Measurements from ENCODE around the gene VPS13D.

Gene VPS13D

DNA sequence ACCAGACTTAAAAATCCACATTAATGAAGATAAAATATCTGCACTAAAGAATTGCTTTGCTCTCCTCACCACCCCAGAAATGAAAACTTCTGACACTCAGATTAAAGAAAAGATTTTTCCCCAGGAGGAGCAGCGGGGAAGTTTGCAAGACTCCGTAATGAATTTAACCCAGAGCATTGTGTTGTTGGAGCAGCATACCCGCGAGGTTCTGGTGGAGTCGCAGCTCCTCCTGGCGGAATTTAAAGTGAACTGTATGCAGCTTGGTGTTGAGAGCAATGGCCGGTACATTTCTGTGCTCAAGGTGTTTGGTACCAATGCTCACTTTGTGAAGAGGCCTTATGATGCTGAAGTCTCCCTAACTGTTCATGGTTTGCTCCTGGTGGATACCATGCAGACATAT lies 46.4 kb downstream of the VPS13D start:
- DNase-seq = peak; percentile 78

DNA sequence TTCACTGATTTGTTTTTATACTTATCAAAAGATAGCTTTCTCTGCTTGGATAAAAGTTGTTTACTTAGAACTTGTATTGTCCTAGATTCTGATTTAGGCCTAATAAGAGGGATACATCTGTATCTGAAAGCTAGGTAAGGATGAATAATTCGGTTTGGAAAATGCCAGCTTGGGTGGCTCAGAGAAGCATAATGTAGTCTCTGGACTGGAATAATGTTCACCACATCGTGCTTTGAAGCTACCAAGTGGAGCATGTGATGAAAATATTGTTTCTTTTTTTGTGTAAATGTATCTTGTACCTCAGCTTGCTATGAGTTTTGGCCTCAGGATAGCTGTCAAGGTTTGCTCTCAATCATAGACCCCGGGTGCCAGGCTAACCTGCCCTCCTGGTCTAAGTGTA lies 49.2 kb downstream of the VPS13D start:
- Histone ChIP-seq H4K8ac (ENCODE audit: low read depth, low read length) (no peak overlapping the region), H3K79me1 (ENCODE audit: low read length) (no peaks in the 10 kb centered on the region), H2AK5ac (ENCODE audit: low read length) (no peak overlapping the region), H3K79me2 (ENCODE audit: control insufficient read depth, insufficient read depth, low read length) (no peaks in the 10 kb centered on the region), H4K5ac (ENCODE audit: low read length) (no peak overlapping the region), H3K27ac (ENCODE audit: low read depth, low read length) (no peak overlapping the region), H3K36me3 (ENCODE audit: control insufficient read depth, insufficient read depth, low read length) (peaks cover 3% of the 10 kb centered on the region), H3K4me3 (ENCODE audit: low read length) (no peak overlapping the region), H3K18ac (ENCODE audit: low read length) (no peak overlapping the region), H3K4me1 (ENCODE audit: control insufficient read depth, low read depth, low read length) (no peaks in the 10 kb centered on the region), H3K4me2 (ENCODE audit: low read length) (no peak overlapping the region), H3K4ac (ENCODE audit: low read depth, low read length) (no peak overlapping the region), H3K23ac (ENCODE audit: low read length) (no peak overlapping the region), H2BK120ac (ENCODE audit: low read depth, low read length) (no peak overlapping the region), H3K9ac (ENCODE audit: low read length) (no peak overlapping the region), H3K56ac (ENCODE audit: low read length) (no peak overlapping the region), H3K27me3 (ENCODE audit: insufficient read depth, low read length, poor library complexity) (no peaks in the 10 kb centered on the region), H2BK5ac (ENCODE audit: low read length) (no peak overlapping the region), H2BK15ac (replicated peaks; ENCODE audit: low read depth) (no peak overlapping the region)
- no peak for DNase-seq
- whole genome bisulfite sequencing (ENCODE audit: extremely low coverage, insufficient coverage, low lambda C conversion rate) = no CpG with 5 or more reads among the region's 3 CpGs

More for the DNA sequence above, 46.4 kb downstream of the VPS13D start:
- H3K36me3 ChIP-seq (ENCODE audit: control insufficient read depth, insufficient read depth, low read length) = peaks cover 6% of the 10 kb centered on the region
- no peak overlapping the region for H3K23ac ChIP-seq (ENCODE audit: low read length)
- H3K27me3 ChIP-seq (ENCODE audit: insufficient read depth, low read length, poor library complexity) = no peaks in the 10 kb centered on the region
- H3K4me2 ChIP-seq (ENCODE audit: low read length) = no peak overlapping the region
- no CpG with 5 or more reads among the region's 7 CpGs for WGBS (ENCODE audit: extremely low coverage, insufficient coverage, low lambda C conversion rate)
- no peak overlapping the region for H3K18ac ChIP-seq (ENCODE audit: low read length)
- no peaks in the 10 kb centered on the region for H3K4me1 ChIP-seq (ENCODE audit: control insufficient read depth, low read depth, low read length)
- H2BK15ac ChIP-seq (replicated peaks; ENCODE audit: low read depth) = no peak overlapping the region
- no peak overlapping the region for H3K56ac ChIP-seq (ENCODE audit: low read length)
- H3K9ac ChIP-seq (ENCODE audit: low read length) = no peak overlapping the region
- H4K5ac ChIP-seq (ENCODE audit: low read length) = no peak overlapping the region
- H3K79me2 ChIP-seq (ENCODE audit: control insufficient read depth, insufficient read depth, low read length) = no peaks in the 10 kb centered on the region
- H3K4ac ChIP-seq (ENCODE audit: low read depth, low read length) = no peak overlapping the region
- no peak overlapping the region for H3K27ac ChIP-seq (ENCODE audit: low read depth, low read length)
- no peak overlapping the region for H2AK5ac ChIP-seq (ENCODE audit: low read length)
- no peak overlapping the region for H2BK120ac ChIP-seq (ENCODE audit: low read depth, low read length)
- H2BK5ac ChIP-seq (ENCODE audit: low read length) = no peak overlapping the region
- H4K8ac ChIP-seq (ENCODE audit: low read depth, low read length) = no peak overlapping the region
- no peak overlapping the region for H3K4me3 ChIP-seq (ENCODE audit: low read length)
- H3K79me1 ChIP-seq (ENCODE audit: low read length) = no peaks in the 10 kb centered on the region

DNA sequence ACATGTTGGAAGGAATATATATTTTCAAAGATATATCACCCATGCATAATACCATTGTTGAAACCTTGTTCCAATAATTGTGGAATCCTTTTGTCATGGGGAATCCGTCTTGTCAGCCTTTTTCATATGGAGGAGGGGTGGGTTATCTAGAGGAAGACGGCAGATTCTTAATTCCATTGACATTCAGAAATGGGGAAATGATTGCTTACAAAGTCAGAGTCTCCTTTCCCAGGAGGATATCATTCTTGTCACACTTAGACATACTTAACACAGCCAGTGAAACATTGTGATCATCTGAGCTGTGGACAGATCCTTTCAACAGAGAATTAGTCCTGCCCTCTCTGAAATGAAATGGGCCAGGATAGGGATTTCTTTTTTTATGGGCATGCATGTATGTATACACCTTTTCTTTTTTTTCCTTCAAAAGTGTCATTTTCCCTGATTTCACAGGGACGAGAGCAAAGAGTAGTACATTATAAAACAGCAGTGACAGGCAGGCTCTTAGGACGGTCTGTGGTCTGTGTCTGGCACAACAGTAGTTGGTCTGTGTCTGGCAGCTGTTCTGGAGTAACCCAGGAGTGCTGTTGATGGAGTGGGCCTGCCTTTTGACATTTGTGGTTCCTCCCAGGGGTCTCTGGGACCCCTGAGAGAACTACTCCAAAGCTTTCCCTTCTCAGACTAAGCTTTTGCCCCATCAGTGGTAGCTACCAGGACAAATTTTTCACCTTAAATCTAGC lies 50.1 kb downstream of the VPS13D start:
- no peak overlapping the region for H2AK5ac ChIP-seq (ENCODE audit: low read length)
- H3K4me3 ChIP-seq (ENCODE audit: low read length) = no peak overlapping the region
- no peak overlapping the region for H3K56ac ChIP-seq (ENCODE audit: low read length)
- H3K23ac ChIP-seq (ENCODE audit: low read length) = no peak overlapping the region
- no peak overlapping the region for H4K8ac ChIP-seq (ENCODE audit: low read depth, low read length)
- no peak overlapping the region for H3K27ac ChIP-seq (ENCODE audit: low read depth, low read length)
- H2BK15ac ChIP-seq (replicated peaks; ENCODE audit: low read depth) = no peak overlapping the region
- H3K18ac ChIP-seq (ENCODE audit: low read length) = no peak overlapping the region
- no peak overlapping the region for H4K5ac ChIP-seq (ENCODE audit: low read length)
- no peak for DNase-seq
- no CpG with 5 or more reads among the region's 4 CpGs for WGBS (ENCODE audit: extremely low coverage, insufficient coverage, low lambda C conversion rate)
- no peaks in the 10 kb centered on the region for H3K79me1 ChIP-seq (ENCODE audit: low read length)
- no peak overlapping the region for H2BK5ac ChIP-seq (ENCODE audit: low read length)
- H3K36me3 ChIP-seq (ENCODE audit: control insufficient read depth, insufficient read depth, low read length) = peaks cover 3% of the 10 kb centered on the region
- no peaks in the 10 kb centered on the region for H3K27me3 ChIP-seq (ENCODE audit: insufficient read depth, low read length, poor library complexity)
- H3K79me2 ChIP-seq (ENCODE audit: control insufficient read depth, insufficient read depth, low read length) = no peaks in the 10 kb centered on the region
- no peaks in the 10 kb centered on the region for H3K4me1 ChIP-seq (ENCODE audit: control insufficient read depth, low read depth, low read length)
- no peak overlapping the region for H3K9ac ChIP-seq (ENCODE audit: low read length)
- no peak overlapping the region for H3K4ac ChIP-seq (ENCODE audit: low read depth, low read length)
- no peak overlapping the region for H2BK120ac ChIP-seq (ENCODE audit: low read depth, low read length)
- no peak overlapping the region for H3K4me2 ChIP-seq (ENCODE audit: low read length)

DNA sequence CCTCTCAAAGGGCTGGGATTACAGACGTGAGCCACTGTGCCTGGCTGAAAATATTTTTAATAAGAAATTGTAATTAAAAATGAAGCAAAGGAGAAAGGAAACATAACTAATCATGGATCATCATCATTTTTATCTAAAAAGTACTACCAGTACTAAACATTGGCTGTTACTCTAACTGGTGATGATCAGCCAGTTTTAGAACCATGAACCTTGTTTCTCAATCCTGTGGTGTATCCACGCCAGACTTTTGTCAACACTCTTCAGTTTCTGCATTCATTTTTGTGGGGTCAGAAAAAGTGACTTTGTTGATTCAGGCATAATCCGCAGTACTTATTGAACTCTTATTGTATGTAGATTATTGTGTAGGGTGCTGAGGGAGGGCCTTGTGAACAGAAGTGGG lies 52.3 kb downstream of the VPS13D start:
- no peak overlapping the region for H3K23ac ChIP-seq (ENCODE audit: low read length)
- H3K9ac ChIP-seq (ENCODE audit: low read length) = no peak overlapping the region
- no peak overlapping the region for H3K4me3 ChIP-seq (ENCODE audit: low read length)
- H3K18ac ChIP-seq (ENCODE audit: low read length) = no peak overlapping the region
- H3K27me3 ChIP-seq (ENCODE audit: insufficient read depth, low read length, poor library complexity) = no peaks in the 10 kb centered on the region
- H3K56ac ChIP-seq (ENCODE audit: low read length) = no peak overlapping the region
- H3K36me3 ChIP-seq (ENCODE audit: control insufficient read depth, insufficient read depth, low read length) = no peaks in the 10 kb centered on the region
- WGBS (ENCODE audit: extremely low coverage, insufficient coverage, low lambda C conversion rate) = no CpG with 5 or more reads among the region's 3 CpGs
- H2BK5ac ChIP-seq (ENCODE audit: low read length) = no peak overlapping the region
- no peak overlapping the region for H4K5ac ChIP-seq (ENCODE audit: low read length)
- H3K4me2 ChIP-seq (ENCODE audit: low read length) = no peak overlapping the region
- H2AK5ac ChIP-seq (ENCODE audit: low read length) = no peak overlapping the region
- no peaks in the 10 kb centered on the region for H3K79me1 ChIP-seq (ENCODE audit: low read length)
- no peak overlapping the region for H2BK120ac ChIP-seq (ENCODE audit: low read depth, low read length)
- no peak overlapping the region for H3K4ac ChIP-seq (ENCODE audit: low read depth, low read length)
- DNase-seq = no peak
- H3K27ac ChIP-seq (ENCODE audit: low read depth, low read length) = no peak overlapping the region
- no peak overlapping the region for H4K8ac ChIP-seq (ENCODE audit: low read depth, low read length)
- no peak overlapping the region for H2BK15ac ChIP-seq (replicated peaks; ENCODE audit: low read depth)
- H3K79me2 ChIP-seq (ENCODE audit: control insufficient read depth, insufficient read depth, low read length) = no peaks in the 10 kb centered on the region
- H3K4me1 ChIP-seq (ENCODE audit: control insufficient read depth, low read depth, low read length) = no peaks in the 10 kb centered on the region

DNA sequence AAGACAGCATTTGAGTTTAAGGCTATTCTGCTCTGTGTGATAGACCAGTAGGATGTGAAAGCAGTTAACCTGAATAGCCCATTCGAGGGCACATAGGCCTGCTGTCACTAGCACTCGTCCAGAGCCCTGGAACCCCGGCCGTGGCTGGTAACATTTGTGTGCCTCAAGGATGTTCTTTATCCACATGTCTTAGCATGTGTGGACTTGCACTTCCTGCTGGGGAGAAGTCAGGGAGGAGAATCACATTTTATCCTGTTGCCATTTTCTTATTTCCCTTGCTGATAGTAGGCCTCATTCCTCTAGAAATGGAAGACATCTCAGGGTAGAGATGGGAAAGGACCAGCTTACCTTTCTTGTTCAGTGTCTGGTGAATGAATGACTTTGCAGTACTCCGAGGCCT lies 54.7 kb downstream of the VPS13D start:
- no peak overlapping the region for H3K18ac ChIP-seq (ENCODE audit: low read length)
- no peak overlapping the region for H3K23ac ChIP-seq (ENCODE audit: low read length)
- H3K4me1 ChIP-seq (ENCODE audit: control insufficient read depth, low read depth, low read length) = no peaks in the 10 kb centered on the region
- no peak overlapping the region for H4K8ac ChIP-seq (ENCODE audit: low read depth, low read length)
- H3K4me3 ChIP-seq (ENCODE audit: low read length) = no peak overlapping the region
- no peak overlapping the region for H3K27ac ChIP-seq (ENCODE audit: low read depth, low read length)
- no peaks in the 10 kb centered on the region for H3K79me2 ChIP-seq (ENCODE audit: control insufficient read depth, insufficient read depth, low read length)
- DNase-seq = no peak
- no peak overlapping the region for H3K9ac ChIP-seq (ENCODE audit: low read length)
- H4K5ac ChIP-seq (ENCODE audit: low read length) = no peak overlapping the region
- H3K4ac ChIP-seq (ENCODE audit: low read depth, low read length) = no peak overlapping the region
- H2BK5ac ChIP-seq (ENCODE audit: low read length) = no peak overlapping the region
- H3K4me2 ChIP-seq (ENCODE audit: low read length) = no peak overlapping the region
- no peaks in the 10 kb centered on the region for H3K36me3 ChIP-seq (ENCODE audit: control insufficient read depth, insufficient read depth, low read length)
- H3K79me1 ChIP-seq (ENCODE audit: low read length) = peaks cover 1% of the 10 kb centered on the region
- H2BK120ac ChIP-seq (ENCODE audit: low read depth, low read length) = no peak overlapping the region
- no peak overlapping the region for H2BK15ac ChIP-seq (replicated peaks; ENCODE audit: low read depth)
- no peak overlapping the region for H2AK5ac ChIP-seq (ENCODE audit: low read length)
- no peaks in the 10 kb centered on the region for H3K27me3 ChIP-seq (ENCODE audit: insufficient read depth, low read length, poor library complexity)
- WGBS (ENCODE audit: extremely low coverage, insufficient coverage, low lambda C conversion rate) = no CpG with 5 or more reads among the region's 5 CpGs
- no peak overlapping the region for H3K56ac ChIP-seq (ENCODE audit: low read length)
